Nephron progenitor cell (in vitro differentiated cells): ENCODE data around the gene RFC3.
"Not testable (repeated sequence)": the region's sequence is repeated elsewhere in the genome, so short reads cannot be mapped to it uniquely, and the experiment has no call there.

Experiments
- DNase-seq: peaks from one replicate; pipeline ENCODE4 v3.0.0; 2021
- H3K27ac Mint-ChIP-seq: 2 replicates; pipeline ENCODE4 v1.8.0; 2021; ENCODE audit warnings: mild to moderate bottlenecking, moderate library complexity, mixed read lengths
- H3K27me3 Mint-ChIP-seq: 2 replicates; pipeline ENCODE4 v1.8.0; 2021; ENCODE audit warnings: mild to moderate bottlenecking, low read depth, mixed read lengths; ENCODE audit not compliant: poor library complexity
- H3K36me3 Mint-ChIP-seq: 2 replicates; pipeline ENCODE4 v1.8.0; 2021; ENCODE audit warnings: low read depth, mixed read lengths
- H3K4me1 Mint-ChIP-seq: 2 replicates; pipeline ENCODE4 v1.8.0; 2021; ENCODE audit warnings: mixed read lengths
- H3K4me3 Mint-ChIP-seq: 2 replicates; pipeline ENCODE4 v1.8.0; 2021; ENCODE audit warnings: mild to moderate bottlenecking, moderate library complexity, mixed read lengths
- H3K9me3 Mint-ChIP-seq: 2 replicates; pipeline ENCODE4 v1.8.0; 2021; ENCODE audit warnings: mild to moderate bottlenecking, moderate library complexity, mixed read lengths
- TF ChIP-seq, protein P1 (sequence below): fragments of 200-600 bp; sonication (generic); IDR thresholded peaks from 2 replicates; pipeline ENCODE4 v1.5.0; 2021; ENCODE audit warnings: antibody characterized with exemption

The RFC3 gene

DNA sequence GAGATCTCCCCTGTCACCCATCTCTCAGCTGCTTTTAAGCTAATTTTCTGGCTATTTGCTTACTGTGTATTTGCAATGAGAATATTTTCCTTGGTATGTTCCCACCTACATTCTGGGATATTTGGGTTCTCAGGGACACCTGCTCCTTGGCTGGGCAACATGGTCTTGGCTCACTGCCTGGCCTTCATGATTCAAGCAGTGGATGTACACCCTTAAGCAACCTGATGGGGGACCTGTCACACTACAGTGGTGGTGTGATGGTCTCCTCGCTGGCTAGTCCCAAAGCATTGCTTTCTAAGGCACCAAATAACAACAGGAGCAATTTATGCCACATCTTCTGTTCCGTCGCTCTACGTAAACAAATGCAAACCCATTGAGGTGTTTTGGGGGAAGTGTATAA, 35.3 kb upstream of the RFC3 start:
- TF ChIP-seq, protein P1, sequence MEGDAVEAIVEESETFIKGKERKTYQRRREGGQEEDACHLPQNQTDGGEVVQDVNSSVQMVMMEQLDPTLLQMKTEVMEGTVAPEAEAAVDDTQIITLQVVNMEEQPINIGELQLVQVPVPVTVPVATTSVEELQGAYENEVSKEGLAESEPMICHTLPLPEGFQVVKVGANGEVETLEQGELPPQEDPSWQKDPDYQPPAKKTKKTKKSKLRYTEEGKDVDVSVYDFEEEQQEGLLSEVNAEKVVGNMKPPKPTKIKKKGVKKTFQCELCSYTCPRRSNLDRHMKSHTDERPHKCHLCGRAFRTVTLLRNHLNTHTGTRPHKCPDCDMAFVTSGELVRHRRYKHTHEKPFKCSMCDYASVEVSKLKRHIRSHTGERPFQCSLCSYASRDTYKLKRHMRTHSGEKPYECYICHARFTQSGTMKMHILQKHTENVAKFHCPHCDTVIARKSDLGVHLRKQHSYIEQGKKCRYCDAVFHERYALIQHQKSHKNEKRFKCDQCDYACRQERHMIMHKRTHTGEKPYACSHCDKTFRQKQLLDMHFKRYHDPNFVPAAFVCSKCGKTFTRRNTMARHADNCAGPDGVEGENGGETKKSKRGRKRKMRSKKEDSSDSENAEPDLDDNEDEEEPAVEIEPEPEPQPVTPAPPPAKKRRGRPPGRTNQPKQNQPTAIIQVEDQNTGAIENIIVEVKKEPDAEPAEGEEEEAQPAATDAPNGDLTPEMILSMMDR = no peak
- no peaks in the 10 kb centered on the region for H3K4me1 Mint-ChIP-seq
- H3K27ac Mint-ChIP-seq = no peak overlapping the region
- no peaks in the 10 kb centered on the region for H3K27me3 Mint-ChIP-seq
- peaks cover 15% of the 10 kb centered on the region for H3K9me3 Mint-ChIP-seq
- no peak for DNase-seq
- H3K4me3 Mint-ChIP-seq = no peak overlapping the region
- no peaks in the 10 kb centered on the region for H3K36me3 Mint-ChIP-seq

DNA sequence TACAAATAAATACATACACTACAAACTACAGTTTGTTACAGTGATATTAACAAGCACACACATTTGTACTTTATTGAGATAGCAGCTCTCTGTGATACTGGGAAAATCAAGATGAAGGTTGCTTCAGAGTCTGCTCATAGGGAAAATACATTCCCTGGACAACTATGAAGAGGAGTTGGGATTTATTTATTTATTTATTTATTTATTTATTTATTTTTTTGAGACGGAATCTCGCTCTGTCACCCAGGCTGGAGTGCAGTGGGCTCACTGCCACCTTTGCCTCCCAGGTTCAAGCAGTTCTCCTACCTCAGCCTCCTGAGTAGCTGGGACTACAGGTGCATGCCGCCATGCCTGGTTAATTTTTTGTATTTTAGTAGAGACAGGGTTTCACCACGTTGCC, 34.7 kb upstream of the RFC3 start:
- peaks cover 15% of the 10 kb centered on the region for H3K9me3 Mint-ChIP-seq
- H3K27me3 Mint-ChIP-seq, H3K4me1 Mint-ChIP-seq, DNase-seq, H3K27ac Mint-ChIP-seq, H3K4me3 Mint-ChIP-seq, H3K36me3 Mint-ChIP-seq: not testable (repeated sequence)

DNA sequence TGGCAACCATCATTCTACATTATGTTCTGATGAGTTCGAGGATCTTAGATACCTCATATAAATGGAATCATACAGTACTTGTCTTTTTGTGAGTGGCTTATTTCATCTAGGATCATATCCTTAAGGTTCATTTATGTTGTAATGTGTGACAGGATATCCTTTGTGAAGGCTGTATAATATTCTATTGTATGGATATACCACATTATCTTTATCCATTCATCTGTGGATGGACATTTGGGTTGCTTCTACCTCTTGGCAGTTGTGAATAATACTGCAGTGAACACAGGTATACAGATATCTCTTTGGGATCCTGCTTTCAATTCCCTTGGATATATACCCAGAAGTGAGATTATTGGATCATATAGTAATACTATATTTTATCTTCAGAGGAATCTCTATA, 33.2 kb upstream of the RFC3 start:
- Mint-ChIP-seq H3K9me3 (peaks cover 15% of the 10 kb centered on the region), H3K27me3 (no peaks in the 10 kb centered on the region), H3K4me3 (no peak overlapping the region), H3K27ac (no peak overlapping the region), H3K36me3 (no peaks in the 10 kb centered on the region), H3K4me1 (no peaks in the 10 kb centered on the region)
- DNase-seq = no peak
- TF ChIP-seq, protein P1 = no peak

DNA sequence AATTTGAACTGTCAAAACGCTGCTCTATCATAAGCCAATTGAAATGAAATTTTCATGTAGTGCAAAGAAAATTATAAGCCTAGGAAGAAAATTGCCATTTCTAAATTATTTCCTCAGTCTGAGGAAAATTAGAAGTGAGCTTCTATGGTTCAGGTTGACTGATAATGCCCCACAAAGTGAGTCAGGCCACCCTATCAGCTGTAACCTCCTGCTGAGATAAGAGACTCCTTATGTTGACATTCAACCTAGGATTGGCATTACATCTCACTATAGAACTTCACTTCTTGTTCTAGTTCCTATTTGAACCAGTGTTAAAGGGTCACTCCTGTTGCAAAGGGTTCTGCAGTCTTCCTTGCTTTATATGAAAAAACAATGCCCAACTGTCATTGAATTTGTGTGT, 32.6 kb upstream of the RFC3 start:
- no peaks in the 10 kb centered on the region for H3K4me1 Mint-ChIP-seq
- no peak overlapping the region for H3K4me3 Mint-ChIP-seq
- no peak for DNase-seq
- no peaks in the 10 kb centered on the region for H3K36me3 Mint-ChIP-seq
- H3K27ac Mint-ChIP-seq = no peak overlapping the region
- H3K27me3 Mint-ChIP-seq = no peaks in the 10 kb centered on the region
- TF ChIP-seq, protein P1 = no peak
- peaks cover 14% of the 10 kb centered on the region for H3K9me3 Mint-ChIP-seq

DNA sequence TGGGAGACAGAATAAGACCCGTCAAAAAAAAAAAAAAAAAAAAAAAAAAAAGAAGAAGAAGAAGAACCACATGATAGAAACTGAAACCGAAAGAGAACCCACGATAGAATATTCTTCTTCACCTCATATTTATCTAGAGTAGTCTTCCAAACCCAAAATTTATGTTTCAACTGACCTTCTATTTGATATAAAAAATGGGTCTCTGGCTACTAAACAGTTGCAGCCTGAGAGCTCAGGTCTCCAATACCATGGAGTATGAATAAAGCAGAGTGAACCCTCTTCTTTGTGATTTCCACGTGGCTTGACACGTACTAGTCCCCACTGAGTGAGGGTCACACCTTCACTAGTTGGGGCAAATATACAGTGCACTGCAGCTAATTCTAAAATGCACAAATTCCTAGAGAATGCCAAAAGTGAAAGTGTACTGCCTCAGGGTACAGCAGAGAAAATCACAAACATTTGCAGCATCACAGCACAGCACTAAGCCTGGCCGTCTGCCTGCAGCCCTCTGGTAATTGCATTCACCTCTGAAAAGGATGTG, 30.8 kb upstream of the RFC3 start:
- no peak overlapping the region for H3K27ac Mint-ChIP-seq

DNA sequence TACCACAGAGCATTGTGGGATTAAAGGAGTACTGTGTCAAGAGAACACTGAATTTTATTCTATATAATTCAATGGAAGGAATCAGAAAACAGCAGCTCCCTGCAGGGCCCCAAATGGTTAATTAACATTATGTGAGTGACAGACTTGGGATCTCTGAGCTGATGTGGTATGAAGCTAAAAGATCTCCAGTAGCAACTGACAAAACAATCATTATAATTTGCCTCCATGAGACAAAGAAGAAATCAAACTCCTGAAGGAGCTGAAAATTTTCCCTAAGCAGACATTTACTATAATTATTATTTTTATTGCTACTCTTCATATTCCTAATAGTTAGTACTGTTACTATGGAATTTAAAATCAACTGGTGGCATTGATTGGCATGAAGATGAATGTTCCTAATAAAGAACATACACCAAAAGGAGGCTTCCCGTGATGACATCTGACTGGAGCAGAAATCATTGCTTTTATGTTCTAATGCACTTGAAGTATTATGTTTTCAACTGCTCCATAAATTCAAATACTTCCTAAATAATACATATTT, 28.8 kb upstream of the RFC3 start:
- Mint-ChIP-seq H3K27ac (no peak overlapping the region), H3K27me3 (no peaks in the 10 kb centered on the region), H3K4me3 (no peak overlapping the region), H3K9me3 (peaks cover 12% of the 10 kb centered on the region), H3K4me1 (no peaks in the 10 kb centered on the region), H3K36me3 (no peaks in the 10 kb centered on the region)
- DNase-seq = no peak
- TF ChIP-seq, protein P1 = no peak

More for the DNA sequence above, 30.8 kb upstream of the RFC3 start:
- TF ChIP-seq, protein P1 = no peak
- Mint-ChIP-seq H3K4me1 (no peaks in the 10 kb centered on the region), H3K4me3 (no peak overlapping the region), H3K9me3 (peaks cover 12% of the 10 kb centered on the region), H3K27me3 (no peaks in the 10 kb centered on the region), H3K36me3 (no peaks in the 10 kb centered on the region)
- DNase-seq = no peak
